Measurements from ENCODE around the gene SORL1. TPM values are rescaled to one million over a fixed set of nuclear protein-coding genes. Genes with fewer than 3 reads are reported as not detected.

SORL1 gene
- polyA plus RNA-seq, 3 donors = 52.5 to 61.9 (median 59.4) TPM

GRCh38 chr11:121514432-121515334 lies 62.6 kb downstream of the SORL1 start:
- H4K20me1 ChIP-seq (ENCODE audit: insufficient read depth, low read length) = peaks cover 100% of the 10 kb centered on the region
- no peaks in the 10 kb centered on the region for H3K27me3 ChIP-seq (ENCODE audit: control insufficient read depth in 2 of 2, insufficient read depth in 2 of 2, low read length in 2 of 2)
- H3K4me3 Mint-ChIP-seq = no peak overlapping the region
- peaks cover 0 to 4% of the 10 kb centered on the region in 2 donors for H3K4me1 ChIP-seq (ENCODE audit: control insufficient read depth in 1 of 2, insufficient read depth in 2 of 2, low read length in 2 of 2)
- H3K79me2 ChIP-seq (ENCODE audit: insufficient read depth, low read length) = peaks cover 39% of the 10 kb centered on the region
- no peak for DNase-seq
- peaks cover 12% of the 10 kb centered on the region for H3K4me1 Mint-ChIP-seq
- H3K4me3 ChIP-seq (replicated peaks in 1 of 3; ENCODE audit: low read depth in 2 of 3, low read length in 3 of 3) = no peak overlapping the region
- H3K27me3 Mint-ChIP-seq (ENCODE audit: low read depth in 3 of 3) = peaks cover 0 to 1% (median 0%) of the 10 kb centered on the region in 3 donors
- H3K27ac Mint-ChIP-seq = peak overlapping the region in 3 of 7 donors; percentile 8 to 61 (median 23)
- 83% methylated on average over 15 of the region's 17 CpGs for WGBS (ENCODE audit: insufficient coverage)
- H3K9me3 Mint-ChIP-seq = peaks cover 0 to 2% (median 0%) of the 10 kb centered on the region in 7 donors
- H3K27ac ChIP-seq (ENCODE audit: low read depth in 1 of 2, low read length in 2 of 2) = no peak overlapping the region
- no peaks in the 10 kb centered on the region for H3K9me3 ChIP-seq (replicated peaks in 1 of 2; ENCODE audit: control insufficient read depth in 1 of 2, insufficient read depth in 1 of 2, low read length in 2 of 2)
- intact Hi-C loops (cut with micrococcal nuclease) = no loop called here
- H3K9ac ChIP-seq (ENCODE audit: insufficient read depth, low read length, poor library complexity, severe bottlenecking) = no peak overlapping the region
- peaks cover 86 to 100% of the 10 kb centered on the region in 2 donors for H3K36me3 ChIP-seq (replicated peaks in 1 of 2; ENCODE audit: control insufficient read depth in 1 of 2, insufficient read depth in 2 of 2, low read length in 2 of 2)
- TF ChIP-seq CTCF (IDR thresholded peaks at IDR 0.05) = no peak
- H2AFZ ChIP-seq (ENCODE audit: insufficient read depth, low read depth, low read length, poor library complexity, severe bottlenecking) = no peak overlapping the region
- H3K36me3 Mint-ChIP-seq = peaks cover 90 to 94% of the 10 kb centered on the region in 2 donors
- H3K4me2 ChIP-seq (replicated peaks; ENCODE audit: extremely low read depth, low read length, poor library complexity, severe bottlenecking) = no peak overlapping the region

GRCh38 chr11:121515335-121515671 lies 63.2 kb downstream of the SORL1 start:
- Mint-ChIP-seq H3K27ac (peak overlapping the region in 2 of 7 donors; percentile 8 to 61), H3K4me1 (peaks cover 18% of the 10 kb centered on the region), H3K9me3 (peaks cover 0 to 2% (median 0%) of the 10 kb centered on the region in 7 donors), H3K4me3 (no peak overlapping the region), H3K36me3 (peaks cover 91 to 94% of the 10 kb centered on the region in 2 donors), H3K27me3 (ENCODE audit: low read depth in 3 of 3) (peaks cover 0 to 1% (median 0%) of the 10 kb centered on the region in 3 donors)
- no peak overlapping the region for H3K9ac ChIP-seq (ENCODE audit: insufficient read depth, low read length, poor library complexity, severe bottlenecking)
- H3K79me2 ChIP-seq (ENCODE audit: insufficient read depth, low read length) = peaks cover 39% of the 10 kb centered on the region
- H3K36me3 ChIP-seq (replicated peaks in 1 of 2; ENCODE audit: control insufficient read depth in 1 of 2, insufficient read depth in 2 of 2, low read length in 2 of 2) = peaks cover 83 to 99% of the 10 kb centered on the region in 2 donors
- no peak for TF ChIP-seq CTCF (IDR thresholded peaks at IDR 0.05)
- H3K9me3 ChIP-seq (replicated peaks in 1 of 2; ENCODE audit: control insufficient read depth in 1 of 2, insufficient read depth in 1 of 2, low read length in 2 of 2) = no peaks in the 10 kb centered on the region
- H3K4me1 ChIP-seq (ENCODE audit: control insufficient read depth in 1 of 2, insufficient read depth in 2 of 2, low read length in 2 of 2) = peaks cover 6 to 10% of the 10 kb centered on the region in 2 donors
- H3K27me3 ChIP-seq (ENCODE audit: control insufficient read depth in 2 of 2, insufficient read depth in 2 of 2, low read length in 2 of 2) = no peaks in the 10 kb centered on the region
- 45% methylated on average over 2 of the region's 2 CpGs for WGBS (ENCODE audit: insufficient coverage)
- H3K4me3 ChIP-seq (replicated peaks in 1 of 3; ENCODE audit: low read depth in 2 of 3, low read length in 3 of 3) = no peak overlapping the region
- no peak overlapping the region for H3K4me2 ChIP-seq (replicated peaks; ENCODE audit: extremely low read depth, low read length, poor library complexity, severe bottlenecking)
- intact Hi-C loops (cut with micrococcal nuclease) = no loop called here
- no peak overlapping the region for H2AFZ ChIP-seq (ENCODE audit: insufficient read depth, low read depth, low read length, poor library complexity, severe bottlenecking)
- peaks cover 100% of the 10 kb centered on the region for H4K20me1 ChIP-seq (ENCODE audit: insufficient read depth, low read length)
- no peak overlapping the region for H3K27ac ChIP-seq (ENCODE audit: low read depth in 1 of 2, low read length in 2 of 2)
- no peak for DNase-seq

All from CD14-positive monocyte (primary cell).